ENCODE measurements around the gene CFAP77. TPM values are rescaled to one million over a fixed set of nuclear protein-coding genes. Genes with fewer than 3 reads are reported as not detected.

The CFAP77 gene
- total and polyA plus RNA-seq, 12 donors, result 0.53 to 4.3 (median 1.3) TPM

DNA sequence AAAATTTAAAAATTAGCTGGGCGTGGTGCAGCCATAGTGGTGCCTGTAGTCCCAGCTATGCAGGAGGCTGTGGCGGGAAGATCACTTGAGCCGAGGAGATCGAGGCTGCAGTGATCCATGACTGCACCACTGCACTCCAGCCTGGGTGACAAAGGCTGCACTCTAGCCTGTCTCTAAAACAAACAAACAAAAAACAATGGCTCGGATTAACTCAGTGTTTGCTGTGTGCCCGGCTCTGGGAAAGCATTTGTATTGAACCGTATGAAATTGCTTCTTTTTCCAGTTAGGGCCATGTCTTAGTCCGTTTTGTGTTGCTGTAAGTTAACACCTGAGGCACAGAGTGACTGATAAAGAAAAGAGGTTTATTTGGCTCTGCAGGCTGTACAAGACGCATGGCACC is 62.6 kb downstream of the CFAP77 start:
- H3K36me3 ChIP-seq, result no peaks in the 10 kb centered on the region
- DNase-seq, result no peak
- peaks cover 0 to 7% (median 0%) of the 10 kb centered on the region in 7 donors for H3K27me3 ChIP-seq
- intact Hi-C loops (cut with DNase I), result no loop called here
- no peak overlapping the region for H3K27ac ChIP-seq
- ATAC-seq, result no peak
- H3K4me3 ChIP-seq, result no peak overlapping the region
- H3K9me3 ChIP-seq, result peaks cover 0 to under 1% (median 0%) of the 10 kb centered on the region in 11 donors
- WGBS, 2 donors, result 68% methylated on average over 9 of the region's 9 CpGs
- TF ChIP-seq, protein P1, sequence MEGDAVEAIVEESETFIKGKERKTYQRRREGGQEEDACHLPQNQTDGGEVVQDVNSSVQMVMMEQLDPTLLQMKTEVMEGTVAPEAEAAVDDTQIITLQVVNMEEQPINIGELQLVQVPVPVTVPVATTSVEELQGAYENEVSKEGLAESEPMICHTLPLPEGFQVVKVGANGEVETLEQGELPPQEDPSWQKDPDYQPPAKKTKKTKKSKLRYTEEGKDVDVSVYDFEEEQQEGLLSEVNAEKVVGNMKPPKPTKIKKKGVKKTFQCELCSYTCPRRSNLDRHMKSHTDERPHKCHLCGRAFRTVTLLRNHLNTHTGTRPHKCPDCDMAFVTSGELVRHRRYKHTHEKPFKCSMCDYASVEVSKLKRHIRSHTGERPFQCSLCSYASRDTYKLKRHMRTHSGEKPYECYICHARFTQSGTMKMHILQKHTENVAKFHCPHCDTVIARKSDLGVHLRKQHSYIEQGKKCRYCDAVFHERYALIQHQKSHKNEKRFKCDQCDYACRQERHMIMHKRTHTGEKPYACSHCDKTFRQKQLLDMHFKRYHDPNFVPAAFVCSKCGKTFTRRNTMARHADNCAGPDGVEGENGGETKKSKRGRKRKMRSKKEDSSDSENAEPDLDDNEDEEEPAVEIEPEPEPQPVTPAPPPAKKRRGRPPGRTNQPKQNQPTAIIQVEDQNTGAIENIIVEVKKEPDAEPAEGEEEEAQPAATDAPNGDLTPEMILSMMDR (IDR thresholded peaks at IDR 0.05), result no peak
- H3K4me1 ChIP-seq, result peaks cover 0 to 3% (median 0%) of the 10 kb centered on the region in 9 donors

- TF ChIP-seq, protein P1 (IDR thresholded peaks at IDR 0.05), result no peak
- 74 to 79% methylated on average over 14 of the region's 14 CpGs for WGBS, 2 donors
- no peak overlapping the region for H3K4me3 ChIP-seq
- H3K9me3 ChIP-seq, result no peaks in the 10 kb centered on the region
- peaks cover 0 to 3% (median 0%) of the 10 kb centered on the region in 9 donors for H3K4me1 ChIP-seq
- intact Hi-C loops (cut with DNase I), result no loop called here
- no peaks in the 10 kb centered on the region for H3K36me3 ChIP-seq
- peaks cover 0 to 5% (median 0%) of the 10 kb centered on the region in 7 donors for H3K27me3 ChIP-seq
- no peak overlapping the region for H3K27ac ChIP-seq
- no peak for ATAC-seq
- no peak for DNase-seq
Observed at GRCh38 chr9:132474253-132474652, 64.2 kb downstream of the CFAP77 start.

DNA sequence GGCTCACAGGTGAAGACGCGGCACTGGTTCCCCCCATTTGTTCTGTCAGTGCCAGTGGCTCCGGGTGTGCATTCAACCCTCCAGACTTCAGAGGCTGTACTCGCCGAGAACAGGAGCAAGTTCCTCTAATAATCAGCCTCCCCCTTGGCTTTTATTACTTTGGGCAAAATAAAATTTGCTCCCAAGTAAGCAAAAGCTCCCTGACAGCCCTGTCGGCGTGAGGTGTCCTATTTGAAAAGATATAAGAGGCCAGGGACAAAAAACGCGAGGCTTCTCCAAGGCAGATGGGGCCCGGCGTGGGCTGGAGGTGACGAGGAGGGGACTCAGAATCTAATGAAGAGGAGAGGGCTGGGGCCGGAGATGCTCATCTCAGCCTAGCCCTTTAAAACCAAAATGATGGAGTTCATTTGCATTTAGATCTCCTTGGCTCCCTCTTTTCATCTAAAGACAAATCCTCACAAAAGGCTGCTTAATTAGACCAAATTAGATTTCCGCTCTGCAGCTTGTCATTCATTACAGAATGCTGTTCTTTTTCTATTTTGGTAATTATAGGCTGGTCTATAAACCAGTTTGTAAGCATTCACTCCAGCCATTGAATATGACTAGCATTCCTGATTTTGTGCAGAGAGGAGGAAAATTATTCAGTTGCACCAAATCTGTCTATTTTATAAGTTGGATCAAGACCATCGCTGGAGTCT is 68.5 kb downstream of the CFAP77 start:
- TF ChIP-seq, protein P1 (IDR thresholded peaks at IDR 0.05), result no peak
- Histone ChIP-seq H3K4me1 (no peaks in the 10 kb centered on the region), H3K27ac (no peak overlapping the region), H3K4me3 (no peak overlapping the region), H3K9me3 (no peaks in the 10 kb centered on the region), H3K36me3 (no peaks in the 10 kb centered on the region), H3K27me3 (peaks cover 0 to 19% (median 8%) of the 10 kb centered on the region in 7 donors)
- 86 to 89% methylated on average over 15 of the region's 15 CpGs for WGBS, 2 donors
- intact Hi-C loops (cut with DNase I), result no loop called here
- ATAC-seq (no peak), DNase-seq (no peak)

DNA sequence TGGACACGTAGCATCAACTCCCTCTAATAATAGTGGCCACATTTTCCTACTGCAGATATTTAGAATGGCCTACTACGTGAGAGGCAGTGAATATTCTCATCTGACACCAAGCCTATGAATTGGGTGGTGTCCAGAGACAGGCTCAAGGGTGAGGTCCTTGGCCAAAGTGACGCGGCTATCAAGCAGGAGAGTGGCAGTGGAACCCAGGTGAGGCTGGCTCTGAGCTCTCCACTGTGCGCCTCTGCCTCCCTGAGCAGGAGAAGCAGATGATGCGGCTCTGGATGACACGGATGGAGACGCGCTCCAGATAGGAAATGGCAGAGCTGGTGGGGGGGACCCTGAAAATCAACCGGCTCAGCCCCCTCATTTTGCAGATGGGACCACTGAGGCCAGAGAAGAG is 69.7 kb downstream of the CFAP77 start:
- intact Hi-C loops (cut with DNase I), result no loop called here
- peaks cover 0 to 26% (median 8%) of the 10 kb centered on the region in 7 donors for H3K27me3 ChIP-seq
- no peaks in the 10 kb centered on the region for H3K36me3 ChIP-seq
- TF ChIP-seq, protein P1 (IDR thresholded peaks at IDR 0.05), result no peak
- ATAC-seq (no peak), DNase-seq (no peak)
- H3K27ac ChIP-seq, result no peak overlapping the region
- no peaks in the 10 kb centered on the region for H3K9me3 ChIP-seq
- WGBS, 2 donors, result 91 to 92% methylated on average over 10 of the region's 10 CpGs
- H3K4me3 ChIP-seq, result no peak overlapping the region
- no peaks in the 10 kb centered on the region for H3K4me1 ChIP-seq

Measured in heart right ventricle (tissue), 16 donors.